Measurements from ENCODE around the gene ARMC6.

- TF ChIP-seq POLR2A (IDR thresholded peaks at IDR 0.05) (no peak), CTCF (IDR thresholded peaks at IDR 0.05) (no peak), EP300 (IDR thresholded peaks at IDR 0.05) (no peak)
These were observed 29.2 kb downstream of the ARMC6 start for GRCh38 chr19:19062454-19063182.

Measured in gastroesophageal sphincter (tissue), 3 donors.